GM20000 (cell line): ENCODE measurements around the gene BPGM.

Experiments used
- DNase-seq: peaks from one replicate; pipeline ENCODE4 v3.0.0; 2012; ENCODE audit warnings: low spot score
- CTCF ChIP-seq: IDR thresholded peaks from 2 replicates; pipeline ENCODE4 v1.5.1; 2012; ENCODE audit warnings: mild to moderate bottlenecking, control low read depth; ENCODE audit errors: extremely low read depth, missing control alignments

Gene BPGM

DNA sequence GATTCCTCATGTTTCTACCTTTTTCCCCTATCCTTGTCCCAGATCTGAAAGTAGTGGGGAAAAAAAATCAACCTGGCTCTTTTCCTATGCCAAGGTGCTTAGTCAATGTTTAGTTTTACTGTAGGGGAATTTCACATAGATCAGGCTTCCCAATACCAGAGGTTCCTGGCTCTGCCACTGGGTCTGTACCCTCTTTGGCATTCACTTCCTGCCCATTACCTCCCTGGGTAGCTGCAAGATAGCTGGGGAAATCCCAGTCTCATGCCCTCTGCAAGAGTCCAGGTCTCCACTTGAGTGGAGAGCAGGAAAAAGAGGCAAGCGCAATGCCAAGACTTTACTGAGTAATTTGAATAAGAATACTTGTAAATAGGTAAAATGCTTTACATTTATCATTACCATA is 3.5 kb upstream of the BPGM start:
- TF ChIP-seq CTCF: no peak
- no peak for DNase-seq

DNA sequence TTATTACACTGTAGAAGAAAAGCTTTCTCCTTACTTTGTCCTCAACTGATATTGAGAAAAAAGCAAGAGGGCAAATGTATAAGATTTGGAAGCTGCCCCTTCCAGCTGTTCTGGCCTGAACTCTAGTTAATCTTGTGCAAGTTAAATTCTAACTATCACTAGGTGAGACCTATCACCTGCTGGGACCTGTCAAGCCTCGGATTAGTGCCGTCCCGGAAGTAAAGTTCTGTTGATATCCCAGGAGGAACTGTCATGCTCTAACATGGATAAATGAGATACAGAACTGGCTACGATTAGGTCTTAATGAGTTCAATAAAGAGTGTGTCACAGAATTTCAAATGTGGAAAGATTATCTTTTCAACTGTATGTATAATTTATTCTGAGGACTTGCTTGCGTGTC is 1.2 kb upstream of the BPGM start:
- no peak for TF ChIP-seq CTCF
- no peak for DNase-seq

GRCh38 chr7:134645935-134646334 is 718 bp upstream of the BPGM start:
- TF ChIP-seq CTCF: no peak

DNA sequence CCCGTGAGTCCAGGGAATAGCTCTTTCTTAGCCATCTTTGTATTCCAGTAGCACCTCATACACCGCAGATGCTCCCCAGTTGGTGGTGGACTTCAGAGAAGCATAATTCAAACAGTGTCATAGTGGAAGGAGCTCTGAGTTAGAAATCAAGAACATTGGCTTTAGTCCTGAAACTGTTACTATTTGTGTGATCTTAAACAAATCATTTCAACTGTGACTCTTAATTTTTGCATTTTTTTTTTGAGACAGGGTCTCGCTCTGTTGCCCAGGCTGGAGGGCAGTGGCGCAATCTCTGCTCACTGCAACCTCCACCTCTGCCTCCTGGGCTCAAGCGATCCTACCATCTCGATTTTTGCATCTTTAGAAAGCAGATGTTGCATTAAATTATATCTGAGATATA is 1.8 kb downstream of the BPGM start:
- DNase-seq: no peak
- no peak for TF ChIP-seq CTCF

More at GRCh38 chr7:134645935-134646334, 718 bp upstream of the BPGM start:
- no peak for DNase-seq

GRCh38 chr7:134649226-134649775 is 2.6 kb downstream of the BPGM start:
- DNase-seq: no peak
- no peak for TF ChIP-seq CTCF

DNA sequence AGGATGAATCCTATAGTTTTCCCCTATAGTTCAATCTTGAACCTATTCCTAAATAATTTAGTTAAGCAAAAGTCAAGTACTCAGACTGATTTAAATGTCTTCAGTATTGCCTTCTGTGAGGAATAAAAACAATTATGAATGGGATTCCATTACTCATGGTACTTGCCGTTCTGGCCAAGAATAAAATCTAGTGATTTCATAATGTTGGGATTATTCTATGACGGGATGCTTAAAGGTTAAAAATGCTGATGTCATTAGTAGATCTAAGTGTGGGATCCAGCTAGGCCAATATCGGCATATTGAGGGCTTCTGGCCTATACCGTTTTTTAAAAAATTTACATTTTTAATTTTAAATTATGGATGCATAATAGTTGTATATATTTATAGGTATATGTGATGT is 5.3 kb downstream of the BPGM start:
- no peak for TF ChIP-seq CTCF
- DNase-seq: no peak

- no peak for TF ChIP-seq CTCF
- DNase-seq: no peak
These were observed 7.6 kb downstream of the BPGM start for GRCh38 chr7:134654104-134654775.
